CD4-positive, alpha-beta memory T cell (primary cell): ENCODE data around the gene CAP2. TPM values are rescaled to one million over a fixed set of nuclear protein-coding genes. Genes with fewer than 3 reads are reported as not detected.
A peak's percentile ranks its signal among the peaks of the same experiment; 100 is the strongest.

Experiments
- CTCF ChIA-PET: fragments of 350-600 bp; sonication (Branson Sonifier 250); formaldehyde crosslinking; loops from one replicate; lab custom pipeline; 2021; ENCODE audit warnings: inconsistent platforms; ENCODE audit not compliant: partially characterized antibody; lab: Charles Lee
- POLR2A ChIA-PET: fragments of 350-600 bp; sonication (Branson Sonifier 250); formaldehyde crosslinking; loops from one replicate; lab custom pipeline; 2021; ENCODE audit not compliant: partially characterized antibody; lab: Charles Lee
- DNase-seq, 5 donors: peaks; one replicate each; pipeline versions ENCODE4 v3.0.0 to v3.0.0-alpha.2; 2020 to 2022; ENCODE audit warnings: mixed read lengths in 1 of 5
- H3K27ac ChIP-seq: one replicate; pipeline ENCODE4 v1.7.0; 2013; ENCODE audit warnings: low read depth, low read length
- H3K27me3 ChIP-seq: 2 replicates; pipeline ENCODE4 v1.7.0; 2013; ENCODE audit warnings: mild to moderate bottlenecking, low read length, moderate library complexity; ENCODE audit not compliant: insufficient read depth
- H3K36me3 ChIP-seq: 2 replicates; pipeline ENCODE4 v1.7.0; 2013; ENCODE audit warnings: mild to moderate bottlenecking, low read length, moderate library complexity; ENCODE audit not compliant: insufficient read depth
- H3K4me1 ChIP-seq: 2 replicates; pipeline ENCODE4 v1.7.0; 2013; ENCODE audit warnings: mild to moderate bottlenecking, low read length, moderate library complexity; ENCODE audit not compliant: insufficient read depth
- H3K4me3 ChIP-seq, 2 donors: one replicate each; pipeline ENCODE4 v1.7.0; 2013; ENCODE audit warnings: low read length in 2 of 2, mild to moderate bottlenecking in 1 of 2
- H3K9me3 ChIP-seq, 2 donors: one replicate each; pipeline ENCODE4 v1.7.0; 2013; ENCODE audit warnings: low read length in 2 of 2, control low read depth in 1 of 2; ENCODE audit not compliant: control insufficient read depth in 1 of 2
- H3K27ac Mint-ChIP-seq, 7 donors: one replicate each; pipeline ENCODE4 v1.8.0; 2020 to 2021; ENCODE audit warnings: mixed read lengths in 7 of 7, mild to moderate bottlenecking in 6 of 7, inconsistent platforms in 3 of 7, moderate library complexity in 3 of 7
- H3K27me3 Mint-ChIP-seq, 2 donors: one replicate each; pipeline ENCODE4 v1.8.0; 2020 to 2021; ENCODE audit warnings: mixed read lengths in 2 of 2
- H3K36me3 Mint-ChIP-seq, 2 donors: one replicate each; pipeline ENCODE4 v1.8.0; 2020 to 2021; ENCODE audit warnings: mixed read lengths in 2 of 2, inconsistent platforms in 1 of 2, mild to moderate bottlenecking in 1 of 2
- H3K4me1 Mint-ChIP-seq, 4 donors: one replicate each; pipeline ENCODE4 v1.8.0; 2020 to 2021; ENCODE audit warnings: mixed read lengths in 4 of 4, mild to moderate bottlenecking in 1 of 4
- H3K4me3 Mint-ChIP-seq, 8 donors: one replicate each; pipeline ENCODE4 v1.8.0; 2020 to 2021; ENCODE audit warnings: mixed read lengths in 8 of 8, mild to moderate bottlenecking in 7 of 8, moderate library complexity in 6 of 8, inconsistent platforms in 3 of 8
- H3K9me3 Mint-ChIP-seq, 8 donors: one replicate each; pipeline ENCODE4 v1.8.0; 2020 to 2021; ENCODE audit warnings: mixed read lengths in 8 of 8, mild to moderate bottlenecking in 5 of 8, inconsistent platforms in 3 of 8, moderate library complexity in 1 of 8
- intact Hi-C: fragments of 100-400 bp; cut with micrococcal nuclease; formaldehyde crosslinking; loops from one replicate; pipeline ENCODE4 v1.15.1; 2023
- polyA plus RNA-seq, 2 donors: library from polyadenylated mRNA; unstranded; fragments of 300-500 nt; fragmentation: Illumina TruSeq; gene quantifications; one replicate each; pipeline ENCODE4 v1.2.3, GENCODE V29; 2021
- total RNA-seq, 2 experiments: library from RNA; stranded (reverse); gene quantifications; one replicate each; pipeline ENCODE4 v1.2.3, GENCODE V29; 2021

CAP2 gene
- total and polyA plus RNA-seq, 4 experiments from 2014 or later = not detected

DNA sequence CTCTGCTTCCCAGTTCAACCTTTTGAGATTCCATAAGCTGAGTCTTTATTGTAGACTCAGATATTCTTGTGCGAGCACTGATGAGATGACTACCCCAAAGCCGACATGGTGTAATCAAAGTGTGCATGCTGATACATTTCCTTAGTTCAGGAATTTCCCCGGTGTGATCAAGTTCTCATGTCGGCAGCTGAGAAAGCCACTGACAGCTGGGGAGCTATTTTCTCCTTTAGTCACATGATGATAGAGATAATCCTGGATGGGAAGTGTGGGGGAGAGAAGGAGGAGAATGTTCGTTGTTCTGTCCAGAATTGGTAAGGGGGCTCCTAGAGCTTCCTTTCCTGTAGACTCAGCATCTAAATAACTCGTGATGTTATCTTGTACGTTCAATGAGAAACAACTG, 7.7 kb upstream of the CAP2 start:
- Histone ChIP-seq H3K4me3 (no peak overlapping the region), H3K4me1 (no peaks in the 10 kb centered on the region), H3K9me3 (no peaks in the 10 kb centered on the region), H3K27me3 (no peaks in the 10 kb centered on the region), H3K36me3 (no peaks in the 10 kb centered on the region), H3K27ac (no peak overlapping the region)
- CTCF ChIA-PET = no interaction called here
- Mint-ChIP-seq H3K36me3 (no peaks in the 10 kb centered on the region), H3K27me3 (peaks cover 11 to 15% of the 10 kb centered on the region in 2 donors), H3K4me1 (no peaks in the 10 kb centered on the region), H3K9me3 (peaks cover 0 to 4% (median 0%) of the 10 kb centered on the region in 8 donors), H3K4me3 (no peak overlapping the region), H3K27ac (no peak overlapping the region)
- intact Hi-C loops = no loop called here
- POLR2A ChIA-PET = no interaction called here
- no peak for DNase-seq

- H3K4me3 Mint-ChIP-seq = no peak overlapping the region
- H3K4me1 Mint-ChIP-seq = peaks cover 0 to 3% (median under 1%) of the 10 kb centered on the region in 4 donors
- ChIA-PET POLR2A (no interaction called here), CTCF (no interaction called here)
- no peak for DNase-seq
- H3K27me3 Mint-ChIP-seq = peaks cover 32 to 33% of the 10 kb centered on the region in 2 donors
- Histone ChIP-seq H3K27ac (no peak overlapping the region), H3K4me3 (no peak overlapping the region), H3K4me1 (no peaks in the 10 kb centered on the region), H3K9me3 (no peaks in the 10 kb centered on the region), H3K36me3 (no peaks in the 10 kb centered on the region), H3K27me3 (peaks cover 7% of the 10 kb centered on the region)
- H3K36me3 Mint-ChIP-seq = no peaks in the 10 kb centered on the region
- intact Hi-C loops = no loop called here
- H3K27ac Mint-ChIP-seq = no peak overlapping the region
- H3K9me3 Mint-ChIP-seq = peaks cover 0 to 4% (median under 1%) of the 10 kb centered on the region in 8 donors
These were observed 5.0 kb upstream of the CAP2 start for GRCh38 chr6:17388365-17388764.

GRCh38 chr6:17389274-17389847, 4.0 kb upstream of the CAP2 start:
- no peak overlapping the region for H3K4me3 ChIP-seq
- no peaks in the 10 kb centered on the region for H3K9me3 ChIP-seq
- DNase-seq = no peak
- H3K27ac ChIP-seq = no peak overlapping the region
- H3K4me1 ChIP-seq = no peaks in the 10 kb centered on the region
- no peak overlapping the region for H3K27ac Mint-ChIP-seq
- H3K4me1 Mint-ChIP-seq = peaks cover 1 to 7% (median 3%) of the 10 kb centered on the region in 4 donors
- ChIA-PET CTCF (no interaction called here), POLR2A (no interaction called here)
- peaks cover 35 to 37% of the 10 kb centered on the region in 2 donors for H3K27me3 Mint-ChIP-seq
- peaks cover 7% of the 10 kb centered on the region for H3K27me3 ChIP-seq
- intact Hi-C loops = no loop called here
- H3K9me3 Mint-ChIP-seq = peaks cover 0 to 5% (median under 1%) of the 10 kb centered on the region in 8 donors
- no peaks in the 10 kb centered on the region for H3K36me3 Mint-ChIP-seq
- no peak overlapping the region for H3K4me3 Mint-ChIP-seq
- no peaks in the 10 kb centered on the region for H3K36me3 ChIP-seq

DNA sequence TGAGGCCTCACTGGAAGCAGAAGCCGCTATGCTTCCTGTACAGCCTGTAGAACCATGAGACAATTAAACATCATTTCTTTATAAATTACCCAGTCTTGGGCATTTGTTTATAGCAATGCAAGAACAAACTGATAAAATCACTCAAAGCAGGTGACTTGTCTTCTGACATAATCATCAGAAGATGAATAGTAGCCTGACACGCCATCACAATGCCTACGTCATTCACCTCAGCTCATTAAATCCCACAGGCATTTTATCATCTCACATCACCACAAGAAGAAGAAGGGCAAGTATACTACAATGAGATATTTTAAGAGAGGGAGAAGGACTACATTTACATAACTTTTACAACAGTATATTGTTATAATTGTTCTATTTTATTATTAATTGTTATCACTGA, 3.1 kb upstream of the CAP2 start:
- Mint-ChIP-seq H3K9me3 (peaks cover 0 to 10% (median under 1%) of the 10 kb centered on the region in 8 donors), H3K27ac (no peak overlapping the region), H3K4me3 (no peak overlapping the region), H3K4me1 (peaks cover 1 to 10% (median 4%) of the 10 kb centered on the region in 4 donors), H3K36me3 (no peaks in the 10 kb centered on the region), H3K27me3 (peaks cover 43 to 46% of the 10 kb centered on the region in 2 donors)
- no peak for DNase-seq
- Histone ChIP-seq H3K27me3 (peaks cover 9% of the 10 kb centered on the region), H3K9me3 (no peaks in the 10 kb centered on the region), H3K4me3 (no peak overlapping the region), H3K4me1 (no peaks in the 10 kb centered on the region), H3K36me3 (no peaks in the 10 kb centered on the region), H3K27ac (no peak overlapping the region)
- POLR2A ChIA-PET = no interaction called here
- intact Hi-C loops = no loop called here
- CTCF ChIA-PET = no interaction called here

DNA sequence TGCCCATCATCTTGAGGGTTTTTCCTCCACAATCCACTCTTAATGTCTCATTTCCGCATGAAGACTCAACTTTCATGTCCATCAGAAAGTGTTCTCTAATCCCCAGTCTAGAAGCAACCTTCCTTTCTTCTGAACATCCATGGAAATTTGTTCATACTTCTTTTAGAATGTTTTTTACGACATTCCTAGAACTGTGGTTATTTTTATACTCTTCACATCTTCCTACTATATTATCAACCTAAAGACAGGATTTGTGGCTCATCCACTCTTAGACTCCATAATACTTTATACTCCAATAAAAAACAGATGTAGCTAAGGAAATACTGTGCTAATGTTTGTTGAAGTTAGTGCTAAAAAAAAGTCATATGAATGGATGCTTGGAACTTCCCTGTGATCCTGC, 1.4 kb upstream of the CAP2 start:
- Histone ChIP-seq H3K9me3 (no peaks in the 10 kb centered on the region), H3K4me3 (no peak overlapping the region), H3K27me3 (peaks cover 10% of the 10 kb centered on the region), H3K27ac (no peak overlapping the region), H3K4me1 (no peaks in the 10 kb centered on the region), H3K36me3 (no peaks in the 10 kb centered on the region)
- Mint-ChIP-seq H3K27ac (no peak overlapping the region), H3K9me3 (peaks cover 0 to 10% (median under 1%) of the 10 kb centered on the region in 8 donors), H3K4me1 (peaks cover 1 to 10% (median 4%) of the 10 kb centered on the region in 4 donors), H3K27me3 (peaks cover 43 to 51% of the 10 kb centered on the region in 2 donors), H3K36me3 (no peaks in the 10 kb centered on the region), H3K4me3 (no peak overlapping the region)
- CTCF ChIA-PET = no interaction called here
- DNase-seq = no peak
- POLR2A ChIA-PET = no interaction called here
- intact Hi-C loops = no loop called here

DNA sequence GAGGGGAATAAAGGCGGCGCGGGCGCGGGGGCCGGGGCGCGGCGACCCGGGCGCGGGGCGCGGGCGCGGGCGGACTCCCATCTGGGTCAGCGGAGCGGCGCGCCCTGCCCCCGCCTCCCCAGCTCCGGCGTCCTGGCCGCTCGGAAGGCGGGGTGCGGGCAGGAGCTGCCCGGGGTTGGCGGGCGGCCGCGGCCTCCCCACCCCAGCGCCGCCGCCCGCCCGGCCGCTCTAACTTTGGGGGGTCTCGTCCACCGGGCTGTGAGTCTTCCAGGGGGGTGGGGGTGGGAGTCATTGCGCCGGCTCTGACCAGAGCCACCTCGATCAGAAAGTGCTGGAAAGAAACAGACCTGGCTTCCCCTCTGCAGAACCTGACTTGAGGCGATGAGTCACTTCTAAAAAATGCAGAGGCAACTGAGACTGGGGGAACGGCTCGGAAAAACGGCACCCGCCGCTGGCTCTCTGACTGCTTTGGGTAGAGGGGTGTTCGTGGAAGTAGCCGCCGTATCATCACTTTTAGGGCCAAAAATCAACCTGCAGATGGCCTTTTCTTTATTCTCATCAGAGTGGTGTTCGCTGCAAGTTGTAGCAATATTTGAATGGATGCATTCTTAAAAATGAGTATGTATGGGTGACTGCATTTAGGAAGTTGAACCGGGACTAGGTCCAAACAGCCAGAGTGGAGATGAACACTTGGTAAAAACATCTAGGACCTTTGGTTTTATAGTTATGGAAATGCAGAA, 667 bp downstream of the CAP2 start:
- Histone ChIP-seq H3K27me3 (peaks cover 10% of the 10 kb centered on the region), H3K9me3 (no peaks in the 10 kb centered on the region), H3K36me3 (no peaks in the 10 kb centered on the region), H3K4me3 (no peak overlapping the region), H3K27ac (no peak overlapping the region), H3K4me1 (no peaks in the 10 kb centered on the region)
- no peak for DNase-seq
- H3K27me3 Mint-ChIP-seq = peaks cover 43 to 53% of the 10 kb centered on the region in 2 donors
- H3K4me3 Mint-ChIP-seq = peak overlapping the region in 7 of 8 donors; percentile 21 to 77 (median 43)
- CTCF ChIA-PET = no interaction called here
- H3K9me3 Mint-ChIP-seq = peaks cover 0 to 14% (median 2%) of the 10 kb centered on the region in 8 donors
- H3K27ac Mint-ChIP-seq = no peak overlapping the region
- intact Hi-C loops = no loop called here
- no peaks in the 10 kb centered on the region for H3K36me3 Mint-ChIP-seq
- POLR2A ChIA-PET = no interaction called here
- H3K4me1 Mint-ChIP-seq = peaks cover 1 to 10% (median 4%) of the 10 kb centered on the region in 4 donors

GRCh38 chr6:17395112-17395511, 1.7 kb downstream of the CAP2 start:
- no peak overlapping the region for H3K27ac Mint-ChIP-seq
- CTCF ChIA-PET = no interaction called here
- H3K36me3 Mint-ChIP-seq = no peaks in the 10 kb centered on the region
- H3K4me1 ChIP-seq = no peaks in the 10 kb centered on the region
- H3K36me3 ChIP-seq = no peaks in the 10 kb centered on the region
- H3K4me3 Mint-ChIP-seq = no peak overlapping the region
- POLR2A ChIA-PET = no interaction called here
- H3K9me3 ChIP-seq = no peaks in the 10 kb centered on the region
- no peak overlapping the region for H3K27ac ChIP-seq
- peaks cover 10% of the 10 kb centered on the region for H3K27me3 ChIP-seq
- DNase-seq = no peak
- intact Hi-C loops = no loop called here
- H3K4me1 Mint-ChIP-seq = peaks cover 1 to 10% (median 4%) of the 10 kb centered on the region in 4 donors
- no peak overlapping the region for H3K4me3 ChIP-seq
- H3K27me3 Mint-ChIP-seq = peaks cover 43 to 48% of the 10 kb centered on the region in 2 donors
- peaks cover 0 to 14% (median 2%) of the 10 kb centered on the region in 8 donors for H3K9me3 Mint-ChIP-seq
